ENCODE results near the gene PHACTR2.

GRCh38 chr6:143694560-143694959, 16.8 kb downstream of the PHACTR2 start:
- TF ChIP-seq CTCF (IDR thresholded peaks at IDR 0.05) (no peak), POLR2A (IDR thresholded peaks at IDR 0.05) (no peak)

Data from thyroid gland (tissue), 4 donors.